ENCODE data around the gene CCDC175.
A peak's percentile ranks its signal among the peaks of the same experiment; 100 is the strongest.

Gene CCDC175

GRCh38 chr14:59538936-59539335 is 37.7 kb downstream of the CCDC175 start:
- no peak for DNase-seq

GRCh38 chr14:59537476-59537875 is 39.1 kb downstream of the CCDC175 start:
- no peak for DNase-seq

GRCh38 chr14:59534361-59534987 is 42.1 kb downstream of the CCDC175 start:
- no peak for DNase-seq

GRCh38 chr14:59532419-59532818 is 44.2 kb downstream of the CCDC175 start:
- DNase-seq = no peak

GRCh38 chr14:59530349-59530748 is 46.3 kb downstream of the CCDC175 start:
- no peak for DNase-seq

GRCh38 chr14:59529189-59529588 is 47.4 kb downstream of the CCDC175 start:
- DNase-seq = no peak

GRCh38 chr14:59520224-59520623 is 56.4 kb downstream of the CCDC175 start:
- DNase-seq = no peak

- no peak for DNase-seq
These were observed 64.6 kb downstream of the CCDC175 start for GRCh38 chr14:59511916-59512575.

GRCh38 chr14:59510966-59511365 is 65.6 kb downstream of the CCDC175 start:
- no peak for DNase-seq

- DNase-seq = no peak
These were observed 66.6 kb downstream of the CCDC175 start for GRCh38 chr14:59510001-59510400.

- no peak for DNase-seq
These were observed 67.5 kb downstream of the CCDC175 start for GRCh38 chr14:59509101-59509500.

- no peak for DNase-seq
These were observed 68.9 kb downstream of the CCDC175 start for GRCh38 chr14:59507752-59508103.

- DNase-seq = peak; percentile 47
These were observed 69.4 kb downstream of the CCDC175 start for GRCh38 chr14:59507063-59507751.

- DNase-seq = no peak
These were observed 73.4 kb downstream of the CCDC175 start for GRCh38 chr14:59503256-59503655.

- no peak for DNase-seq
These were observed 75.9 kb downstream of the CCDC175 start for GRCh38 chr14:59500732-59501131.

GRCh38 chr14:59492384-59492783 is 84.2 kb downstream of the CCDC175 start:
- no peak for DNase-seq

- no peak for DNase-seq
These were observed 85.9 kb downstream of the CCDC175 start for GRCh38 chr14:59490756-59491155.

GRCh38 chr14:59484639-59485175 is 91.9 kb downstream of the CCDC175 start:
- no peak for DNase-seq

GRCh38 chr14:59483819-59484638 is 92.6 kb downstream of the CCDC175 start, which contains the start of the genes JKAMP and L3HYPDH:
TSS of gene JKAMP (plus strand) at chr14:59484517. CDS start at chr14:59484590, 73 bp downstream.
TSS of gene L3HYPDH (minus strand) at chr14:59484408. CDS start at chr14:59484316, 92 bp downstream.
- peak; percentile 80 for DNase-seq

- DNase-seq = no peak
These were observed 93.2 kb downstream of the CCDC175 start for GRCh38 chr14:59483363-59483762.

- DNase-seq = no peak
These were observed 93.9 kb downstream of the CCDC175 start for GRCh38 chr14:59482541-59483331.
